HTERT RPE-1 (cell line): ENCODE results near the gene NOTCH2NLA.
"Not testable (repeated sequence)": the region's sequence is repeated elsewhere in the genome, so short reads cannot be mapped to it uniquely, and the experiment has no call there.

Source experiments
- in situ Hi-C: fragments of 300-500 bp; cut with MboI; formaldehyde crosslinking; loops from 4 replicates; pipeline ENCODE4 v1.14.3; 2020; ENCODE audit warnings: low sequenced_read_pairs

NOTCH2NLA gene

GRCh38 chr1:146228710-146229477 is at the start of gene NOTCH2NLA:
Gene NOTCH2NLA (minus strand): TSS chr1:146229021. CDS start chr1:146189337, 39,684 bp downstream.
- in situ Hi-C loops, result not testable (repeated sequence)

- in situ Hi-C loops, result not testable (repeated sequence)
Observed at GRCh38 chr1:146278346-146278745, 49.5 kb upstream of the NOTCH2NLA start.

- in situ Hi-C loops, result not testable (repeated sequence)
Observed at GRCh38 chr1:146277087-146277486, 48.3 kb upstream of the NOTCH2NLA start.

GRCh38 chr1:146274083-146274482 is 45.3 kb upstream of the NOTCH2NLA start:
- in situ Hi-C loops, result not testable (repeated sequence)

GRCh38 chr1:146273194-146273593 is 44.4 kb upstream of the NOTCH2NLA start:
- in situ Hi-C loops, result not testable (repeated sequence)

- in situ Hi-C loops, result not testable (repeated sequence)
Observed at GRCh38 chr1:146272734-146273133, 43.9 kb upstream of the NOTCH2NLA start.

GRCh38 chr1:146271977-146272376 is 43.2 kb upstream of the NOTCH2NLA start:
- in situ Hi-C loops, result not testable (repeated sequence)

GRCh38 chr1:146270129-146270528 is 41.3 kb upstream of the NOTCH2NLA start:
- in situ Hi-C loops, result not testable (repeated sequence)

GRCh38 chr1:146266179-146266748 is 37.4 kb upstream of the NOTCH2NLA start:
- in situ Hi-C loops, result not testable (repeated sequence)

- in situ Hi-C loops, result not testable (repeated sequence)
Observed at GRCh38 chr1:146264761-146265160, 35.9 kb upstream of the NOTCH2NLA start.

- in situ Hi-C loops, result not testable (repeated sequence)
Observed at GRCh38 chr1:146260006-146260730, 31.3 kb upstream of the NOTCH2NLA start.

- in situ Hi-C loops, result not testable (repeated sequence)
Observed at GRCh38 chr1:146257992-146258552, 29.3 kb upstream of the NOTCH2NLA start.

GRCh38 chr1:146254569-146255197 is 25.9 kb upstream of the NOTCH2NLA start:
- in situ Hi-C loops, result not testable (repeated sequence)

GRCh38 chr1:146253249-146253855 is 24.5 kb upstream of the NOTCH2NLA start:
- in situ Hi-C loops, result not testable (repeated sequence)

- in situ Hi-C loops, result not testable (repeated sequence)
Observed at GRCh38 chr1:146251523-146251922, 22.7 kb upstream of the NOTCH2NLA start.

- in situ Hi-C loops, result not testable (repeated sequence)
Observed at GRCh38 chr1:146248643-146249042, 19.8 kb upstream of the NOTCH2NLA start.

- in situ Hi-C loops, result not testable (repeated sequence)
Observed at GRCh38 chr1:146236626-146237025, 7.8 kb upstream of the NOTCH2NLA start.

GRCh38 chr1:146236026-146236601 is 7.3 kb upstream of the NOTCH2NLA start:
- in situ Hi-C loops, result not testable (repeated sequence)

GRCh38 chr1:146228144-146228682 is 608 bp downstream of the NOTCH2NLA start:
- in situ Hi-C loops, result not testable (repeated sequence)

- in situ Hi-C loops, result not testable (repeated sequence)
Observed at GRCh38 chr1:146174531-146174930, 54.3 kb downstream of the NOTCH2NLA start.
